H1 (cell line): ENCODE data around the gene USP49. TPM values are rescaled to one million over a fixed set of nuclear protein-coding genes. Genes with fewer than 3 reads are reported as not detected.

Experiments used
- BCL11A ChIP-seq, 2 experiments: IDR thresholded peaks; one replicate each; pipeline ENCODE4 v1.6.1; 2011; ENCODE audit warnings: low read depth in 2 of 2, low read length in 2 of 2, mild to moderate bottlenecking in 2 of 2
- CBX5 ChIP-seq: fragments of 300-800, 300-1000 bp; sonication (generic); IDR thresholded peaks from 2 replicates; pipeline ENCODE4 v1.7.1; 2016; ENCODE audit warnings: antibody characterized with exemption, low read length, low read depth
- CBX8 ChIP-seq: fragments of 300-800, 300-1000 bp; sonication (generic); IDR thresholded peaks from 2 replicates; pipeline ENCODE4 v1.7.1; 2016; ENCODE audit warnings: low read depth, low read length, borderline replicate concordance
- CEBPB ChIP-seq: IDR thresholded peaks from 2 replicates; pipeline ENCODE4 v1.6.1; 2012; ENCODE audit warnings: low read depth, low read length
- CHD1 ChIP-seq: IDR thresholded peaks from 2 replicates; pipeline ENCODE4 v1.6.1; 2012; ENCODE audit warnings: low read depth, low read length, improper control_type of control experiment
- GTF2F1 ChIP-seq: IDR thresholded peaks from 2 replicates; pipeline ENCODE4 v1.6.1; 2012; ENCODE audit warnings: low read depth, low read length, improper control_type of control experiment, borderline replicate concordance
- KDM1A ChIP-seq: fragments of 200-600, 300-600 bp; sonication (generic); IDR thresholded peaks from 2 replicates; pipeline ENCODE4 v1.7.1; 2016; ENCODE audit warnings: mild to moderate bottlenecking, low read length, borderline replicate concordance
- RFX5 ChIP-seq: IDR thresholded peaks from 2 replicates; pipeline ENCODE4 v1.6.1; 2011; ENCODE audit warnings: low read depth, low read length, improper control_type of control experiment, borderline replicate concordance
- RXRA ChIP-seq: IDR thresholded peaks from 2 replicates; pipeline ENCODE4 v1.6.1; 2011; ENCODE audit warnings: low read depth, mild to moderate bottlenecking, low read length, moderate library complexity; ENCODE audit not compliant: insufficient read depth
- TBP ChIP-seq: IDR thresholded peaks from 2 replicates; pipeline ENCODE4 v1.6.1; 2011; ENCODE audit warnings: low read depth, low read length, improper control_type of control experiment
- YY1 ChIP-seq: IDR thresholded peaks from 2 replicates; pipeline ENCODE4 v1.6.1; 2011; ENCODE audit warnings: low read depth, mild to moderate bottlenecking, low read length
- polyA plus RNA-seq, 7 experiments: library from polyadenylated mRNA; depleted of rRNA in 3 of 7; stranded (reverse) in 5 of 7; unstranded in 2 of 7; fragments of >200 nt in 5 of 7; fragments of 200-250 nt in 2 of 7; gene quantifications; 1 replicate in 5 of 7; 2 replicates in 1 of 7; 4 replicates in 1 of 7; pipeline versions ENCODE4 v1.2.1 to v1.2.3, GENCODE V29; 2011 to 2013; ENCODE audit warnings: missing spikeins in 2 of 7, mixed read lengths in 2 of 7
- total RNA-seq: library from RNA; stranded (reverse); fragmentation: NEBNext Ultra II Directional; extraction: Animal tissue kit (Norgen Biotek cat#: 25700); gene quantifications from 2 replicates; pipeline ENCODE4 v1.2.1, GENCODE V29; 2021
- TF ChIP-seq, protein P1 (sequence below): fragments of 300-600 bp; sonication (generic); IDR thresholded peaks from 2 replicates; pipeline ENCODE4 v1.7.1; 2012; ENCODE audit warnings: low read length, moderate library complexity, mild to moderate bottlenecking, inconsistent platforms; ENCODE audit not compliant: insufficient replicate concordance

The USP49 gene
- total and polyA plus RNA-seq, 2 of the 8 experiments (the other 6 are each of a cell fraction or from before 2014, with no cell fraction given) = 6.9 to 24.4 TPM

DNA sequence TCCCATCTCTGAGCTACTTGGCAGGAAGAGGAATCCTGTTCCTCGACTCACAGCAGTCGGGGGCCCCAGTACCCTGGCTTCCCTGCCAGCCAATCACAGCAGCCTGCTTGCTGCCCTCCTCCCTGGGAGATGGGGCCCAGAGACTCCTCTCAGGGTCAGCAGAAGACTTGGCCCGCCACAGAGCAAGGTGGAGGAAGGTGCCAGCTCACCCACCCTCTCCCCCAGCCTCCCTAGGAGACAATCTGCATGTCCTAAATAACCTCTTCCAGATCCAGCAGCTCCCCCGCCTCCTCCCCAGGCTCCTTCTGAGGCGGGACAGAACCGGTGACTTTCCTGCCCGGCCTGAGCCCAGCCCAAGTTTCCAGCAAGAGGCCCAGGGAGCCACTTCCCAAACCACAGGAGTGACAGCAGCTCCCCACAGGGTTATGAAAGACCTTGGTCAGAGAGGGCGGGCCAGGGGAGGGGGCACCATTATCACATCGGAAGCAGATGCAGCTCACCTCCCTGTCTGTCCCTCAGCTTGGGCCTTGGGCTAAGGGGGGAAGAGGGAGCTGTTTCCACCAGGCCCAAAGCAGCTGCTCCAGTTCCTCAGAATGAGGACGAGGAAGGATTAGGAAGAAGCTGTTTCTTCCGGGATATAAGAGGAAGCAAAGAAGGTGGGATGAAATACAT is 44.1 kb upstream of the USP49 start (continued):
- TF ChIP-seq RXRA = no peak
- TF ChIP-seq, protein P1, sequence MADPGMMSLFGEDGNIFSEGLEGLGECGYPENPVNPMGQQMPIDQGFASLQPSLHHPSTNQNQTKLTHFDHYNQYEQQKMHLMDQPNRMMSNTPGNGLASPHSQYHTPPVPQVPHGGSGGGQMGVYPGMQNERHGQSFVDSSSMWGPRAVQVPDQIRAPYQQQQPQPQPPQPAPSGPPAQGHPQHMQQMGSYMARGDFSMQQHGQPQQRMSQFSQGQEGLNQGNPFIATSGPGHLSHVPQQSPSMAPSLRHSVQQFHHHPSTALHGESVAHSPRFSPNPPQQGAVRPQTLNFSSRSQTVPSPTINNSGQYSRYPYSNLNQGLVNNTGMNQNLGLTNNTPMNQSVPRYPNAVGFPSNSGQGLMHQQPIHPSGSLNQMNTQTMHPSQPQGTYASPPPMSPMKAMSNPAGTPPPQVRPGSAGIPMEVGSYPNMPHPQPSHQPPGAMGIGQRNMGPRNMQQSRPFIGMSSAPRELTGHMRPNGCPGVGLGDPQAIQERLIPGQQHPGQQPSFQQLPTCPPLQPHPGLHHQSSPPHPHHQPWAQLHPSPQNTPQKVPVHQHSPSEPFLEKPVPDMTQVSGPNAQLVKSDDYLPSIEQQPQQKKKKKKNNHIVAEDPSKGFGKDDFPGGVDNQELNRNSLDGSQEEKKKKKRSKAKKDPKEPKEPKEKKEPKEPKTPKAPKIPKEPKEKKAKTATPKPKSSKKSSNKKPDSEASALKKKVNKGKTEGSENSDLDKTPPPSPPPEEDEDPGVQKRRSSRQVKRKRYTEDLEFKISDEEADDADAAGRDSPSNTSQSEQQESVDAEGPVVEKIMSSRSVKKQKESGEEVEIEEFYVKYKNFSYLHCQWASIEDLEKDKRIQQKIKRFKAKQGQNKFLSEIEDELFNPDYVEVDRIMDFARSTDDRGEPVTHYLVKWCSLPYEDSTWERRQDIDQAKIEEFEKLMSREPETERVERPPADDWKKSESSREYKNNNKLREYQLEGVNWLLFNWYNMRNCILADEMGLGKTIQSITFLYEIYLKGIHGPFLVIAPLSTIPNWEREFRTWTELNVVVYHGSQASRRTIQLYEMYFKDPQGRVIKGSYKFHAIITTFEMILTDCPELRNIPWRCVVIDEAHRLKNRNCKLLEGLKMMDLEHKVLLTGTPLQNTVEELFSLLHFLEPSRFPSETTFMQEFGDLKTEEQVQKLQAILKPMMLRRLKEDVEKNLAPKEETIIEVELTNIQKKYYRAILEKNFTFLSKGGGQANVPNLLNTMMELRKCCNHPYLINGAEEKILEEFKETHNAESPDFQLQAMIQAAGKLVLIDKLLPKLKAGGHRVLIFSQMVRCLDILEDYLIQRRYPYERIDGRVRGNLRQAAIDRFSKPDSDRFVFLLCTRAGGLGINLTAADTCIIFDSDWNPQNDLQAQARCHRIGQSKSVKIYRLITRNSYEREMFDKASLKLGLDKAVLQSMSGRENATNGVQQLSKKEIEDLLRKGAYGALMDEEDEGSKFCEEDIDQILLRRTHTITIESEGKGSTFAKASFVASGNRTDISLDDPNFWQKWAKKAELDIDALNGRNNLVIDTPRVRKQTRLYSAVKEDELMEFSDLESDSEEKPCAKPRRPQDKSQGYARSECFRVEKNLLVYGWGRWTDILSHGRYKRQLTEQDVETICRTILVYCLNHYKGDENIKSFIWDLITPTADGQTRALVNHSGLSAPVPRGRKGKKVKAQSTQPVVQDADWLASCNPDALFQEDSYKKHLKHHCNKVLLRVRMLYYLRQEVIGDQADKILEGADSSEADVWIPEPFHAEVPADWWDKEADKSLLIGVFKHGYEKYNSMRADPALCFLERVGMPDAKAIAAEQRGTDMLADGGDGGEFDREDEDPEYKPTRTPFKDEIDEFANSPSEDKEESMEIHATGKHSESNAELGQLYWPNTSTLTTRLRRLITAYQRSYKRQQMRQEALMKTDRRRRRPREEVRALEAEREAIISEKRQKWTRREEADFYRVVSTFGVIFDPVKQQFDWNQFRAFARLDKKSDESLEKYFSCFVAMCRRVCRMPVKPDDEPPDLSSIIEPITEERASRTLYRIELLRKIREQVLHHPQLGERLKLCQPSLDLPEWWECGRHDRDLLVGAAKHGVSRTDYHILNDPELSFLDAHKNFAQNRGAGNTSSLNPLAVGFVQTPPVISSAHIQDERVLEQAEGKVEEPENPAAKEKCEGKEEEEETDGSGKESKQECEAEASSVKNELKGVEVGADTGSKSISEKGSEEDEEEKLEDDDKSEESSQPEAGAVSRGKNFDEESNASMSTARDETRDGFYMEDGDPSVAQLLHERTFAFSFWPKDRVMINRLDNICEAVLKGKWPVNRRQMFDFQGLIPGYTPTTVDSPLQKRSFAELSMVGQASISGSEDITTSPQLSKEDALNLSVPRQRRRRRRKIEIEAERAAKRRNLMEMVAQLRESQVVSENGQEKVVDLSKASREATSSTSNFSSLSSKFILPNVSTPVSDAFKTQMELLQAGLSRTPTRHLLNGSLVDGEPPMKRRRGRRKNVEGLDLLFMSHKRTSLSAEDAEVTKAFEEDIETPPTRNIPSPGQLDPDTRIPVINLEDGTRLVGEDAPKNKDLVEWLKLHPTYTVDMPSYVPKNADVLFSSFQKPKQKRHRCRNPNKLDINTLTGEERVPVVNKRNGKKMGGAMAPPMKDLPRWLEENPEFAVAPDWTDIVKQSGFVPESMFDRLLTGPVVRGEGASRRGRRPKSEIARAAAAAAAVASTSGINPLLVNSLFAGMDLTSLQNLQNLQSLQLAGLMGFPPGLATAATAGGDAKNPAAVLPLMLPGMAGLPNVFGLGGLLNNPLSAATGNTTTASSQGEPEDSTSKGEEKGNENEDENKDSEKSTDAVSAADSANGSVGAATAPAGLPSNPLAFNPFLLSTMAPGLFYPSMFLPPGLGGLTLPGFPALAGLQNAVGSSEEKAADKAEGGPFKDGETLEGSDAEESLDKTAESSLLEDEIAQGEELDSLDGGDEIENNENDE = no peak
- no peak for TF ChIP-seq CEBPB
- no peak for TF ChIP-seq YY1
- no peak for TF ChIP-seq RFX5
- TF ChIP-seq KDM1A = no peak
- TF ChIP-seq BCL11A (IDR thresholded peaks at IDR 0.05; ENCODE audit: low read depth in 2 of 2, low read length in 2 of 2) = no peak
- no peak for TF ChIP-seq GTF2F1
- no peak for TF ChIP-seq CBX5
- TF ChIP-seq CHD1 = no peak
- peak; percentile 31; the same call in 1 of the 2 replicates for TF ChIP-seq TBP
- TF ChIP-seq CBX8 = no peak
